GM21576 (cell line): Measurements from ENCODE around the gene COL27A1.
"Not testable (repeated sequence)": the region's sequence is repeated elsewhere in the genome, so short reads cannot be mapped to it uniquely, and the experiment has no call there.

Experiments used
- ATAC-seq: cut with Tn5 transposase; IDR thresholded peaks from one replicate; pipeline ENCODE4 v1.9.1; 2021; ENCODE audit warnings: mild to moderate bottlenecking, moderate library complexity; ENCODE audit not compliant: unreplicated experiment

Gene COL27A1

DNA sequence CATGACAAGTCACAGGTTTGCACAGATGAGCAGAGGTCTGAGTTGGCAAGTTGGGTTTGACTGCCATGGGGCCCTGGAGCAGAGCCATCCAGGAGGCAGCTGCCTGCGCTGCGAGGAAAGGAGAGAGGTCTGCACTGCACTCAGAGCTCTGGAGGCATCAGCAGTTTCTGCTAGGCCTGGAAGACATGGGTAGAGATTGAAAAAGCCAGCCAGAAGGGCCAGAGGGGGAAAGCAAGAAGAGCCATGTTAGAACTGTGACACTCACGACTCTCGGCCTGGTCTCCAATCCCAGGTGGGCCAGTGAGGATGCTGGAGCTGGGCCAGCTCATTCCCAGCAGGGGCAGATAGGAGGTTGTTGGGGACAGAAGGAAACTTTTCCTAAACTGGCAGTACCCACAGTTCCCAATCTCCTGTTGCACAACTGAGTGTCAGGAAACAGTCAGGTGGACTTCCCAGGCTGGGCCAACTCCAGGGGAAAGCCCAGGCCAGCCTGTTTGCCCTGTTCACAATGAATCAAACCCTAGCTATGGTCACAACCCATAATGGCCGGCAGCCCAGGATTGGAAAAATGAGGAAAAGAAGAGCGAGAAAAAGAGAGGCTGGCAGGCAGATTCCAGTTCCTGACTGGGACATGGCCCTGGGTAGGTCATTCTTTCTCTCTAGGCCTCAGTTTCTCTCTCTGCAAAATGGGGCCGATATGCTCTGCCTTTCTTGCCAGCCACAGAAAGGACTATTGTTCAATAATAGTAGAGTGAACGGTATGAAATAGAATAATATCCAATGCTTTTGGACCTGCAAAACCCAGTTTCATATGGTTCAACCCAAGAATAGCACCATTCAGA lies 159.8 kb downstream of the COL27A1 start:
- no peak for ATAC-seq

DNA sequence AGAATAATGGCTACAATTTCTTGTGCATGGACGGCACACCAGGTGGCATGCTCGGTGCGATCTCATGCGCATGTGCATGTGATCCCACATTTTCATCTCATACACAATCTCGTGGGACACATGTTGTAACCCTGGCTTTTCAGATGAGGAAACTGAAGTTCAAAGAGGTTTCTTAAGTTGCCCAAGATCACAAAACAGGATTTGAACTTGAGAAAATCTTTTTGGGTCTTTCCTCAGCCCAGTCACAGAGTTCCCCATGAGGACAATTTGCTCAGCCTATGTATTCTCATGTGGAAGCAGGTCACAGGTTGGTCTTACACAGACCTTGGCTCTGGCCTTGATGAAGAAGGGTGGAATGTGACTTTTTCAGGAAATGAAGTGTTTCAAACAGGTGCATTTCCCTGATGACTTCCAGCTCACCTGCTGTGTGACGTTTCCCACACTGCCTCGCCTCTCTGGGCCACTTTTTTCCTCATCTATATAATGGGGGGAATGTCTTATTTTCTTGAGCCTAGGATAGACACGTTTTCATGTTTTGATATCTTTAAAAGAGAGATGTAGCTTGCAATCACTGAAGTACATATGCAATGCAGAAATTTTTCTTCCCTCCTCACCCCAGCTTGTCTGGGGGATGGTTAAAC lies 160.5 kb downstream of the COL27A1 start:
- no peak for ATAC-seq

GRCh38 chr9:114316605-114317230 lies 161.4 kb downstream of the COL27A1 start:
- ATAC-seq = no peak

DNA sequence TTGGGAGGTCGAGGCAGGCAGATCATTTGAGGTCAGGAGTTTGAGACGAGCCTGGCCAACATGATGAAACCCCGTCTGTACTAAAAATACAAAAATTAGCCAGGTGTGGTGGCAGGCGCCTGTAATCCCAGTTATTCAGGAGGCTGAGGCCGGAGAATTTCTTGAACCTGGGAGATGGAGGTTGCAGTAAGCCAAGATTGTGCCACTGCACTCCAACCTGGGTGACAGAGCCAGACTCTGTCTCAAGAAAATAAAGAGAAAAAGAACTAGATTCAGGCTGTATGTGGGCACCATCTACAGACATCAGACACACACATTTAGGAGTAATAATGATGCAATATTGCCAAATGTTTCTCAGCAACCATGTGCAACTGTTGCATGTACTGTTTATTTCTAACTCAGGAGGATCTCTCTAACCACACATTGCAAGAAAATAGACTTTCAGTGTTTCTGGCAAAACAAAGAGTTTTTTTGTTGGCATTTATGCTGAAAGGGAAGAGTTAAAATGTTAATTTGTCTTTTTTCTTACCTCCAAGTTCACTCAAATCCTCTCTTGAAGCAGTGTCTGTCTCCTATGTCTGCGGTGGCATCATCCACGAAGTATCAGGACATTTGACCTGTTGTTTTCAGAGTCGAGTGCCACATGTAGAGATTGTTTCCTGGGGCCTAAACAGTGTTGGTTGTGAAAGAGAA lies 162.5 kb downstream of the COL27A1 start:
- no peak for ATAC-seq

GRCh38 chr9:114318416-114318815 lies 163.1 kb downstream of the COL27A1 start:
- ATAC-seq = no peak

GRCh38 chr9:114319147-114319546 lies 163.8 kb downstream of the COL27A1 start:
- no peak for ATAC-seq

GRCh38 chr9:114320710-114321109 lies 165.4 kb downstream of the COL27A1 start:
- ATAC-seq = not testable (repeated sequence)

DNA sequence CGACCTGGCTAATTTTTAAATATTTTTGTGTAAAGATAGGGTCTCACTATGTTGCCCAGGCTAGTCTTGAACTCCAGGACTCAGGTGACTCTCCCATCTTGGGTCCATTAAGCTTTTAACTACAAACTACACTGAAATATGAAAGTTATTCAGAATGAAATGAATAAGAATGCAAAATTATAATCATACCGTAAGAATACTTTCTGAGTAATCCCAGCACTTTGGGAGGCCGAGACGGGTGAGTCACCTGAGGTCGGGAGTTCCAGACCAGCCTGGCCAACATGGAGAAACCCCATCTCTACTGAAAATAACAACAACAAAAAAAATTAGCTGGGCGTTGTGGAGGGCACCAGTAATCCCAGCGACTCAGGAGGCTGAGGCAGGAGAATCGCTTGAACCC lies 166.4 kb downstream of the COL27A1 start:
- ATAC-seq = no peak

DNA sequence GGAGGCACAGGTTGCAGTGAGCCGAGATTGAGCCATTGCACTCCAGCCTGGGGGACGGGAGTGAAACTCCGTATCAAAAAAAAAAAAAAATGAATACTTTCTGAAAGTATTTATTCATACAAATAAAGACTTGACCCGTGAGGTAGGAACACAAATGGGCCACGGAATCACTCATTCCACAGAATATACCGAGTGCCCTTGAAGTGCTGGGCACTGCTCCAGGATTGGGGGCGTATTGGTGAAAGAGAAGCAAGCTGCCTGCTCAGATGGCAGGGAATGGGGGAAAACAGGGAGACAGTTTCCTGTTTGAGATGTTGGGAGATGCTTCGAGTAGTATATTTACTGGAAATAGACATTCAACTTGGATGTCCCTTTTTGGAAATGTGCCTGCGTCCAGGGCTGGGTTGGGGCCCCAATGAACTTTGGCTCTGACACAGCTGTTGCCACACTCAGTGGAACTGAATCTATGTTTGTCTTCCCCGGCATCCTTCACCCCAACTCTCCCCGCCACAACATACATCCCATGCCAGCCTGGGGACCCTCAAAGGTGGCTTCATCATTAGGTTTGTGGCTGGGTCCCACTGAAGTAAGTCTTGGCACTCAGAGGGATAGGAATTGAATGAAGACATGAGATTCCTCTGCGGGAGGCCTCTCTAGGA lies 167.0 kb downstream of the COL27A1 start:
- not testable (repeated sequence) for ATAC-seq

- not testable (repeated sequence) for ATAC-seq
Observed at GRCh38 chr9:114322831-114323531, 167.6 kb downstream of the COL27A1 start, which contains the start of gene ORM1. Gene ORM1 (plus strand): TSS chr9:114323098. CDS start chr9:114323134, 36 bp downstream.

- ATAC-seq = not testable (repeated sequence)
Observed at GRCh38 chr9:114323849-114324248, 168.5 kb downstream of the COL27A1 start.

DNA sequence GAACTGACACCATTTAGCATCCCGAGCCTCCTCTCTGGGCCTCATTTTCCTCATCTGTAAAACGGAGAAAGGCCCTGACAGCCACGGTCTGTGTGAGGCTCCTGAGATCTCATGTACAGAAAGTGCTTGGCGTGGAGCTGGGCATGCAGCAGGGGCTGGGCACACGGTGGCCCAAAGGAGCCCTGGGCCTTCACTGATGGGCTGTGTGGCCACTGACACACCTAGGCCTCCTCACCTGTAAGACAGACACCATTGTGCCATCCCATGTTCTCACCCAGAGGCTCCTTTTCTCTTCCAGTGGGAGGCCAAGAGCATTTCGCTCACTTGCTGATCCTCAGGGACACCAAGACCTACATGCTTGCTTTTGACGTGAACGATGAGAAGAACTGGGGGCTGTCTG lies 169.2 kb downstream of the COL27A1 start:
- no peak for ATAC-seq

DNA sequence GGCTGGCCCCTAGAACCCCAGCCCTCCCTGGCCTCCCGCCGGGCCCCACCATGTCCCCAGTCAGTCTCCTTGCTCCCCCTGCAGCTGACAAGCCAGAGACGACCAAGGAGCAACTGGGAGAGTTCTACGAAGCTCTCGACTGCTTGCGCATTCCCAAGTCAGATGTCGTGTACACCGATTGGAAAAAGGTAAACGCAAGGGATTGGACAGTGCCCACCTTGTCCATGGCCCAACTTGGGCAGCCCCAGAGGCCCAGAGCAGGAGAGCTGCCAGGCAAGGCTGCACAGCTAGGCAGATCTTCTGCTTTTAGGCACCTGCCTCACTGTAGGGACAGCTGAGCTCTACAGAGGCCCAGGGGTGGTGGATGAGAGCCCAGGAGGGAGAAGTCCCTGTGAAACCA lies 169.6 kb downstream of the COL27A1 start:
- not testable (repeated sequence) for ATAC-seq

- not testable (repeated sequence) for ATAC-seq
Observed at GRCh38 chr9:114325684-114326254, 170.4 kb downstream of the COL27A1 start.

DNA sequence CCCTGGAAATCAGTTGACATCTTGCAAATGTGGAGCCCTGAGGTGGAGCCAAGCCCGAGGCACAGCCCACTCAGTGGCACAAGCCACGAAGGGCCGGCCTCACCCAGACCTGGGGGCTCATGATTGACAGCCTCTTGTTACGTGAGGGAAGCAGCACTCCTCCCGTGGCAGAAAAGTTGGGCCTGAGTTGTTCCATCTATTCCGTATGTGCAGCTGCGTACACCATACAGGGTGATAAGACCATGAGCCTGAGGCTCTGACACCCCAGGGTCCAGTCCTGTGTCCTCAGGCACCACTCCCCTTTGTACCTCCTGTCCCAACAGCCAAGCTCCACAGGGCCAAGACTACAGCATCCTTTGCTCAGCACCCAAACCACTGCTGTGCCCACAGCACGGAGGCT lies 172.4 kb downstream of the COL27A1 start:
- no peak for ATAC-seq

DNA sequence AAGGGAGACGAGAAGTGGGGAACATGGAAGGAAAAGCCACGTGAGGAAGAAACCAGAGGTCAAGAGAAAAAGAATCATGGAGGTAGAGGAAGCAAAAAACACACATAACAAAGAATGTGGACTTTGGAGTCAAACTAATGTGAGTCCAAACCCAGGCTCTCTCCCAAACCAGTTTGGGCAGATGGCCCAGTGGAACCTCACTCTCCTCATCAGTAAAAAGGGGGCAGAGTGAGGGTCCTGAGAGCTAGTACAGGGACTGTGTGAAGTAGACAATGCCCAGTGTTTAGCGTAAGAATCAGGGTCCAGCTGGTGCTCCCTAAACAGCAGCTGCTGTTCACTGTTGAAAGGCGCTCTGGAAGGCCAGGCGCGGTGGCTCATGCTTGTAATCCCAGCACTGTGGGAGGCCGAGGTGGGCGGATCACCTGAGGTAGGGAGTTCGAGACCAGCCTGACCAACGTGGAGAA lies 173.1 kb downstream of the COL27A1 start:
- not testable (repeated sequence) for ATAC-seq

- ATAC-seq = not testable (repeated sequence)
Observed at GRCh38 chr9:114328937-114329624, 173.7 kb downstream of the COL27A1 start.

- not testable (repeated sequence) for ATAC-seq
Observed at GRCh38 chr9:114329625-114330022, 174.3 kb downstream of the COL27A1 start, which contains the start of gene ORM2. Gene ORM2 (plus strand): TSS chr9:114329869. CDS start chr9:114329905, 36 bp downstream.

DNA sequence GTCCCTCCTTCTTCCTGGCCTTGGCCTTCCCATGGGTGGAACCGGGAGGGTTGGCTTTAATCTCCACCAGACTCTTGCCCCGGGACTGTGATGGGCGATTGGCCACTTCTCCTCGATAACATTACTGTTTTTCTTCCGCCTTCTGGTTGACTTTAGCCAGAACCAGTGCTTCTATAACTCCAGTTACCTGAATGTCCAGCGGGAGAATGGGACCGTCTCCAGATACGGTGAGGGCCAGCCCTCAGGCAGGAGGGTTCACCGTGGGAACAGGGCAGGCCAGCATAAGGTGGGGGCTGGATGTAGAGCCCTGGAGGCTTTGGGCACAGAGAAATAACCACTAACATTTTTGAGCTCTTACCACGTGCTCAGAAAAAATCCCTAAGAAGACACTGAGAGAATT lies 175.3 kb downstream of the COL27A1 start:
- no peak for ATAC-seq
